Stimulated activated effector memory CD8-positive, alpha-beta T cell treated with anti-CD3 and anti-CD28 coated beads, Interleukin-12 subunit alpha, Interleukin-12 subunit beta, amount 100 ng/mL, for 72 hours (primary cell): Measurements from ENCODE around the gene WWOX.

Experiments used
- ATAC-seq: fragments of 150-1000 bp; cut with Tn5 transposase; 2 replicates; pipeline ENCODE4 v1.10.0; 2021
- DNase-seq, 2 donors: peaks; one replicate each; pipeline ENCODE4 v3.0.0; 2021 to 2022; ENCODE audit warnings: low spot score in 2 of 2
- H3K27ac Mint-ChIP-seq: one replicate; pipeline ENCODE4 v1.8.0; 2022; ENCODE audit warnings: mild to moderate bottlenecking, mixed read lengths
- H3K36me3 Mint-ChIP-seq: one replicate; pipeline ENCODE4 v1.8.0; 2022; ENCODE audit warnings: mild to moderate bottlenecking, mixed read lengths
- H3K4me1 Mint-ChIP-seq: one replicate; pipeline ENCODE4 v1.8.0; 2022; ENCODE audit warnings: mixed read lengths
- H3K4me3 Mint-ChIP-seq: one replicate; pipeline ENCODE4 v1.8.0; 2022; ENCODE audit warnings: mild to moderate bottlenecking, mixed read lengths
- H3K9me3 Mint-ChIP-seq: one replicate; pipeline ENCODE4 v1.8.0; 2022; ENCODE audit warnings: mixed read lengths

Gene WWOX

DNA sequence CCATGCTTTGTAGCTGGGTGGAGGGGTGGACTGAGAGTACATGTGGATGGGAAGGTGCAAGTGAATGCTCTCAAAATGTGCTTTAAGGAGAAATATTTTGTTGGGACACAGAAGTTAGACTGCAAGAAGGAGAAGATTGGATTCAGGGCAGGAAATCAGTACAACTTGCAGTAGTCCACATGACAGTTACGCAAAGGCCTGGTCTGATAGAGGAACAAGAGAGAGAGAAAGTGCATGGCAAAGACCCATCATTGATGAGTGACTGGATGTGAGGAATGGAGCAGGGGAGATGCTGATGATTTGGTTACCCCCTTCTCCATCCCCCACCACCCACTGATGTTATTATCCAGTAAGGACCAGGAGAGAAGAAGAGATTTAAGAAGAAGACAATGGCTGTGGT lies 1028.3 kb downstream of the WWOX start:
- no peaks in the 10 kb centered on the region for H3K4me1 Mint-ChIP-seq
- H3K4me3 Mint-ChIP-seq: no peak overlapping the region
- no peak overlapping the region for H3K27ac Mint-ChIP-seq
- no peak for DNase-seq
- H3K36me3 Mint-ChIP-seq: no peaks in the 10 kb centered on the region
- no peak for ATAC-seq
- no peaks in the 10 kb centered on the region for H3K9me3 Mint-ChIP-seq

DNA sequence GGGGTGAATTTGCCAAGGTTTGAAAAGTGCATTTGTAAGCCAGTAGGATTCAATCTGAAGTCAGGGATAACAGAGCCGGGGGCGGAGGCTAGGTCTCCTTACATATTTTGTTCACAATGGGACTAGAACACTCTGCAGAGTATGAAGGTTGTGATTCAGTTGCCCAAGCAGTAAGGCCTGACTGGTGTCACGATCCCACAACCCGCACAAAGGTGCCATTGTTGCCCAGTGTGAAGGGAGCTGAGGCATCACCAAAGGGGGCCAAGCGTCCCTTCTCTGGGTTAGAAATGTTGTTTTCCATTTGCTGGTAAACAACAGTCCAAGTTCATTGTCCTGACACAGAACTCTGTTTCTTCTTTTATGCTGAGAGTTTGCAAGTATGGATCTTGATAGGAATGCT lies 1029.3 kb downstream of the WWOX start:
- no peaks in the 10 kb centered on the region for H3K9me3 Mint-ChIP-seq
- no peak overlapping the region for H3K4me3 Mint-ChIP-seq
- no peak overlapping the region for H3K27ac Mint-ChIP-seq
- ATAC-seq (no peak), DNase-seq (no peak)
- H3K36me3 Mint-ChIP-seq: no peaks in the 10 kb centered on the region
- no peaks in the 10 kb centered on the region for H3K4me1 Mint-ChIP-seq

DNA sequence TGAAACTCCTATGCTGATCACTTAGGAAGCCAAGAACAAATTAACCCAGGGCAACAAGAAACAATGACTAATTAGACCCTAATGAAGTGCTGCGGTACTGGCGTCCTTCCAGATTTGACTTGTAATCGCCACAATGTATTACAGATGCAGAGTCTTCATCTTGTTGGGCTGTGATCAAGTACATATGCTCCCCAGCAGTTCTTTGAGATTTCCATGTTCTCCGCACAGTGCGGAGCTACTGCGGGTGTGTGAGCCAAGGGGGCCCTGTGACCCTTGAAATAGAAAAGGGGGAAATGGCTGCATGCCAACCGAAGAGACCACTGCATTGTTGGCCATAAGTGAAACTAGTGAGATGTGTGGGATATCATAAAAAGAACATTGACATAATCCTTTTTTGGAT lies 1031.2 kb downstream of the WWOX start:
- DNase-seq (no peak), ATAC-seq (no peak)
- Mint-ChIP-seq H3K4me3 (no peak overlapping the region), H3K4me1 (no peaks in the 10 kb centered on the region), H3K9me3 (no peaks in the 10 kb centered on the region), H3K27ac (no peak overlapping the region), H3K36me3 (no peaks in the 10 kb centered on the region)

DNA sequence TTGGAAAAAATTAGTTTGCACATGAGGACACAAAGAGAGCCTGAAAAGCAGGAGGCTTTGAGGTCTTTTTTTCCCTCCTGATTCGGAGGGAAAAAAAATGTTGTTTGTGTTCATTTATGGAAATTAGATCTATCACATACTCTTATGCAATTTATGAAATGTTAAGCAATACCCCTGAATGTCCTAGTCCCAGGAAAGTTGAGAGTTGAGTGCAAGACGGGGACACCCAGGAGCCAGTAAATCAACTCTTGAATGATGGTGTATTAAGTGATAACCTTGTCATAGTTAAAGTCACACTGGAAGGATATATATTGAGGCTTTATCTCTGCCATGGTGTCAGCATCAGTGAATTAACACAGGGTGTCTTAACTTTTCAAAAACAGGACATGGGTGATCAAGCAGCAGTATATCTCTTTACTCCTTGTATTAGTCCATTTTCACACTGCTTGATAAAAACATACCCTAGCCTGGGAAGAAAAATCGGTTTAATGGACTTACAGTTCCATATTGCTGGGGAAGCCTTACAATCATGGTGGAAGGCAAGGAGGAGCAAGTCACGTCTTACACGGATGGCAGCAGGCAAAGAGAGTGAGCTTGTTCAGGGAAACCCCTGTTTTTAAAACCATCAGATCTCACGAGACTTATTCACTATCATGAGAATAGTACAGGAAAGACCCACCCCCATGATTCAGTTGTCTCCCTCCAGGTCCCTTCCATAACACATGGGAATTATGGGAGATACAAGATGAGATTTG lies 1032.0 kb downstream of the WWOX start:
- Mint-ChIP-seq H3K9me3 (no peaks in the 10 kb centered on the region), H3K27ac (no peak overlapping the region), H3K4me1 (no peaks in the 10 kb centered on the region), H3K36me3 (no peaks in the 10 kb centered on the region), H3K4me3 (no peak overlapping the region)
- no peak for ATAC-seq
- DNase-seq: no peak

DNA sequence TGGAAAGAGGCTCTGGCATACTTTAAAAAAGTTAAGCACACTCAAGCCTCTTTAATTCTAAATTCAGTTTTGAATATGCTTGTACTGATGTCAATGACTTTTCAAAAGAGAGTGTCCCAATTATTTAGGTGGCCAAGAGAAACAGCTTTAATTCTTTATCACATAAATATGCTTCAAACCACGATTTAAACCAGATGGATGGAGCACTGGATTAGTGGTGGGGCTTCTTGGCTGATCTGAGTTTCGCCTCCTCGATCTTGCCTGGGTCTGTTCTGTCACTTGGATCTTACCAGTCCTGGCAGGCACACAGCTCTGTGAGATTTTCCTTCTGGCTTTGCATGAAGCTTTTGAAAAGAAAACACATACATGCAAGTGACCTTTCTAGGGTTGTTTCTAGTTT lies 1033.2 kb downstream of the WWOX start:
- H3K9me3 Mint-ChIP-seq: no peaks in the 10 kb centered on the region
- no peak for DNase-seq
- H3K36me3 Mint-ChIP-seq: no peaks in the 10 kb centered on the region
- no peak overlapping the region for H3K27ac Mint-ChIP-seq
- no peak overlapping the region for H3K4me3 Mint-ChIP-seq
- H3K4me1 Mint-ChIP-seq: no peaks in the 10 kb centered on the region
- ATAC-seq: no peak

DNA sequence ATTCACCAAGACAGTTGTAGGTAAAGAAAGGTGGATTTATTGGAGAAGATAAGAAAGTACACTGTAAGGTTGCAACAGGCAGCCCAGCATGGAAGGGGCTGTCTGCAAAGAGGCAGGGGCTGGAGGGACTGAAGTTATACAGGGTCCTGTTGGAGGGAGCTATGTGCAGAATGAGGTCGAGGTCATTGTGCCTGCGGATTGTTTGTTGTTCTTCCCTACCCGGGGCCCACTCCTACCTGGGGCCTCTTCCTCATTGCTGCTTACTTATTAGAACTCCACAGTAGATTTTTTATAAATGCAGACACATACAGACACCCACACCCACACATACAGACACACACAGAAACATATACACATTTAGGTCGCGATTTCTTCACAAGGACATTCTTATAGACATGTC lies 1034.8 kb downstream of the WWOX start:
- DNase-seq: no peak
- no peaks in the 10 kb centered on the region for H3K36me3 Mint-ChIP-seq
- no peak for ATAC-seq
- H3K4me1 Mint-ChIP-seq: no peaks in the 10 kb centered on the region
- H3K9me3 Mint-ChIP-seq: no peaks in the 10 kb centered on the region
- no peak overlapping the region for H3K27ac Mint-ChIP-seq
- H3K4me3 Mint-ChIP-seq: no peak overlapping the region

DNA sequence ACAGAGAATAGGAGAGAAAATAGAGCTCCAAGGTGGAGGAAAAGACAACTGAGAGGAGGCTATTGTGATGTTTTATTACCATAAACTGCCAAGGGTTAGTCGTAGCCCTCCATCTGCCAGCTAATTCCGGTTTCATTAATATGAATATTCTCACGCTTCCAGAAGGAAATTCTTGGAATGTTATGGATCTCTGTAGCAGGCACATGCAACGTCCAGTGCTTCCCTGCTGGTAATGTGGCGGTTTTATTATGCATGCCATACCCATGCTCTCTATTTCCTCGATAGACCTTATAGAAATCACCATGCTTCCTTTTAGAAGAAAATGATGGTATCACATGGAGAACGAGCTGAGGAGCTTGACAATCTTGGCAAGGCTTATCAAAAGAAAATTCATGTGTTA lies 1037.5 kb downstream of the WWOX start:
- no peaks in the 10 kb centered on the region for H3K4me1 Mint-ChIP-seq
- no peaks in the 10 kb centered on the region for H3K9me3 Mint-ChIP-seq
- H3K36me3 Mint-ChIP-seq: no peaks in the 10 kb centered on the region
- H3K27ac Mint-ChIP-seq: no peak overlapping the region
- DNase-seq (no peak), ATAC-seq (no peak)
- H3K4me3 Mint-ChIP-seq: no peak overlapping the region

DNA sequence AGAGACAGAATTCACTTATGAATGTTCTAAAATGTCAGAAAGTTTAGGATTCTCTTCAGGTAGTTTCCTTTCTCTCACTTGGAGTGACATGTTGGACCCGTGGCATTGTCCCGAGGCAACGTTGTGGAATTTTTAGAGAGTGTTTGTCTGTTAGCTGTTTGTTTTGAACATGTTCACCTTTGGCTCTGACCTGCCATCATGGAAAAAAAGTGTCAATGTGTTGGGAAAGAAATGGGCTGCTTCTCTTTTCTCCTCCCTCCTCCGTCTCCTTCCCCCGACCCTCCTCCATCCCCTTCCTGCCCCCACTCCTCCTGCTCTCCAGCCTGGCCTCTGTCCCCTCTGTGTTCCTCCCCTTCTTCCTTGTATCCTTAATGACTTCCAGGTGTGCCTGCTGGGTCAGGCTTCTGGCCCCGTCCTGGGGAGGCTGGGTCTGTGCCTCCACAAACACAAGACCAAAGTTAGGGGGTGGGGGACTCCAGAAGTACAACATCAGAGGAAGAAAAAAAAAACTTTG lies 1038.0 kb downstream of the WWOX start:
- ATAC-seq (no peak), DNase-seq (no peak)
- no peak overlapping the region for H3K27ac Mint-ChIP-seq
- no peak overlapping the region for H3K4me3 Mint-ChIP-seq
- no peaks in the 10 kb centered on the region for H3K4me1 Mint-ChIP-seq
- no peaks in the 10 kb centered on the region for H3K36me3 Mint-ChIP-seq
- H3K9me3 Mint-ChIP-seq: no peaks in the 10 kb centered on the region

DNA sequence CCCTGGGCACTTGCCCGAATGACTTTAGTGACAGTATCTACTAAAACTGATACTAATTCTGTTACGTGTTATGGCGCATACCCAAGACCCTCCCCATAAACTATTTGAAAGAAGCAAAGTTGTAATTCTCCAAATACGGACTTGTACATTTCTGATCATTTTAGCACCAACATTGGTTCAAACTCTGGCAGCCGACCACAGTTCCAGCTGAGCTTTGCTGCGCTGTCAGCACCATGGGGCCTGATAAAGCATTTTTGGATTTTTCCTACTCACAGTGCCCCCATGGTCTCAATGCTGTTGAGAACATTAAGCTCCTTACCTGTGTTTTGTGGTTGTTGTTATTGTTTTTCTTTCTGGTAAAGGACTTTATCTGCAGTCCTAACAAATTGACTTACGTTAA lies 1040.3 kb downstream of the WWOX start:
- H3K27ac Mint-ChIP-seq: no peak overlapping the region

DNA sequence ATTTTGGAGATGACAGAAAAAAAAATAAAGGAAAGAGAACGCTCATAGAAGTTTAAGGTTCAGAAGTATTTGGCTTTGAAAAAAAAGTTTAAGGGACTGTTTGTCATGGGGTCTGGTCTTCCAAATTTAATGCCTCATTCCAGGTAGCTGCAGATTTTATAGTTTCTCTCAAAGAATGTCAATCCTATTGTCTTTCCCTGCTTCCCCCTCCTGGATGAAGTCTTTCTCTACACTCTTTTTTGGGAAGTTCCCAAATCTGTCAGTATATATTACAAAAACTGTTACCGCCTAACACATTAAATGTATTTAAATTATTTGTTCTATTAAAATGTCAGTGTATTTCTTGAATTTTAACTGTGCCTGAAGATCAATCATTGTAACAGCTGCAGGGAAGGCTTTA lies 1043.6 kb downstream of the WWOX start:
- no peaks in the 10 kb centered on the region for H3K9me3 Mint-ChIP-seq
- no peak overlapping the region for H3K4me3 Mint-ChIP-seq
- ATAC-seq (no peak), DNase-seq (no peak)
- no peaks in the 10 kb centered on the region for H3K36me3 Mint-ChIP-seq
- no peak overlapping the region for H3K27ac Mint-ChIP-seq
- no peaks in the 10 kb centered on the region for H3K4me1 Mint-ChIP-seq

More for the DNA sequence above, 1040.3 kb downstream of the WWOX start:
- H3K9me3 Mint-ChIP-seq: no peaks in the 10 kb centered on the region
- no peaks in the 10 kb centered on the region for H3K4me1 Mint-ChIP-seq
- DNase-seq (no peak), ATAC-seq (no peak)
- H3K36me3 Mint-ChIP-seq: no peaks in the 10 kb centered on the region
- H3K4me3 Mint-ChIP-seq: no peak overlapping the region

DNA sequence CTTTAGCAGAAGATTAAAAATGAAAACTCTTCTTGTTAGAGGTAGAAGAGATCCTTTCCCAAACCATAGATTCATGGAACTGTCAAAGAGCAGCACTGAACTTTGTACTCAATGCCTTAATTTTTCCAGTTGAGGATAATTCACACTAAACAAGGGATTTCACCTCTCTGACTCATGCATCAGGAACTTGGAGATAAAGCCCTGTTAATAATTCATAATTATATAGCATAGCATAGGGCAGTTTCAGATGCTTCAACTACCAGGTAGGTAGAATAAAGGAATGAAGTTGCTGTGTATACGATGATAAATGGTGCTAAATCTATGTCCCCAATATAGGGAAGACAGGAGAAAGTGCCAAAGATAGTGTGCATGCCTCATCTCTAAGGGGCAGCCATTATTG lies 1050.7 kb downstream of the WWOX start:
- ATAC-seq (no peak), DNase-seq (no peak)
- H3K4me3 Mint-ChIP-seq: no peak overlapping the region
- peaks cover 17% of the 10 kb centered on the region for H3K4me1 Mint-ChIP-seq
- H3K27ac Mint-ChIP-seq: no peak overlapping the region
- H3K36me3 Mint-ChIP-seq: no peaks in the 10 kb centered on the region
- no peaks in the 10 kb centered on the region for H3K9me3 Mint-ChIP-seq

DNA sequence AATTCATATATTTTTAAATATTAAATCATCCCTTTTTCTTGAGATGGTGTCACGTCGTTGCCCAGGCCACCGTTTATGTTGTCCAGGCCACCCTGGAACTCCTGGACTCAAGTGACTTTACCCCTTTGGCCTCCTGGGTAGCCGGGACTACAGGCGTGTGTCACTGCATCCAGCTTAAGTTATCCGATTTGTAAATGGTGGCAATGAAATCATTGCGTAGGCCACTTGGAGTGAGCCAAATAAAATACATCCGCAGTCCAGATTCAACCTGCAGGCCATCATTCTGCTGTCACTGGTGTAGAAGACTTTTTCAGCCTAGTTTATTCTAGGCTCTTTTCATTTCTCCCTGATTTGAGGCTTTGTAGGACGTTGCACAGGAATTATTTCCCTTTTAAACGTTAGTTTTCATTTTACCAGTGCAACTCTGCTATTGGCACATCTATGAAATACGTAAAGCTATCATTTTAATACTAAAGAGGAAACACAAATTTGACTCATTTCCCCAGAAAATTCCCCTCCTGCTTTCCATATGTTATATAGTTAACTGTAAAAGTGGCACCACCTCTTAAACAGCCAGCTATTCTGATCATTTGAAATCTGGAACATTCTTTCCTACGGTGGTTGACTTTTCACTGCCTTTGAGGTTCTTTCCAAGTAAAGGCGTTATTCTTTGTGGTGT lies 1051.3 kb downstream of the WWOX start:
- Mint-ChIP-seq H3K4me3 (no peak overlapping the region), H3K9me3 (no peaks in the 10 kb centered on the region), H3K27ac (peak overlapping the region; percentile 20), H3K4me1 (peaks cover 22% of the 10 kb centered on the region), H3K36me3 (no peaks in the 10 kb centered on the region)
- ATAC-seq: peak; percentile 28
- no peak for DNase-seq

DNA sequence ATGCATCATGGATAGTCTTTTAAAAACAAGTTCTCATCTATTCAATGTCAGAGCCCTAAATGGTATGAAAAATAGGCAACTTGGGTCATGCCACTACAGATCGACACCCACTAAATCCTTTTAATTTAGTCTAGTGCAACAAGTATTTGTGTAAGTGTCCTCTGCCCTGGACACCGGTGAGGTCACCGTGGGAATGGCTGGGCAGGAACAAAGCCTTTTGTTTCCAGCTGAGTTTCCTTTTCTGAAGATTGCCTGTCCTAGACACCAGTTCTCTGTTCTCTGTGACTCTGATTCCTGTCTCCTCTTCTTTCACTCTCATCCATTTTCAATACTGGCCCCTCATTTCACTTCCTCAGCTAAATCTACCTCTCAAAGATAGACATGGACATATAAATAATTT lies 1054.6 kb downstream of the WWOX start:
- peak overlapping the region; percentile 23 for H3K27ac Mint-ChIP-seq
- peaks cover 44% of the 10 kb centered on the region for H3K4me1 Mint-ChIP-seq
- H3K9me3 Mint-ChIP-seq: no peaks in the 10 kb centered on the region
- no peak for ATAC-seq
- H3K36me3 Mint-ChIP-seq: no peaks in the 10 kb centered on the region
- no peak for DNase-seq
- H3K4me3 Mint-ChIP-seq: no peak overlapping the region

DNA sequence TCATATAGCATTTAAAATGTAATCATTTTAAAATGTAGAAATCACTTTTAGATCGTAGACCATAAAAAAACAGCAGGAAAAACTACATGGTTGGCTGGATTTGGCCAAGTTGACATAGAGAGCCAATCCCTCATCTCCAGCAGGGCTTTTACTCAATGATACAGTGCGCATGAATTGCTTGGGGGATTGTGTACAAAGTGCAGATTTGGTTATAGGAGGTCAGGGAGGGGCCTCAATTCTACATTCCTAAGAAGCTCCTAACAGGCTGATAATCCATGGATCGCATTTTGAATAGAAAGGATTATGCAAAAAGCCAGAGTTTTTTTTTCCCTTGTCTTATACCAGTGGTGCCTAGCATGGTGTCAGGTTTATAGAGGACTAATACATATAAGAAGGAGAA lies 1056.0 kb downstream of the WWOX start:
- H3K4me1 Mint-ChIP-seq: peaks cover 44% of the 10 kb centered on the region
- no peaks in the 10 kb centered on the region for H3K36me3 Mint-ChIP-seq
- H3K9me3 Mint-ChIP-seq: no peaks in the 10 kb centered on the region
- H3K4me3 Mint-ChIP-seq: no peak overlapping the region
- ATAC-seq (no peak), DNase-seq (no peak)
- no peak overlapping the region for H3K27ac Mint-ChIP-seq

DNA sequence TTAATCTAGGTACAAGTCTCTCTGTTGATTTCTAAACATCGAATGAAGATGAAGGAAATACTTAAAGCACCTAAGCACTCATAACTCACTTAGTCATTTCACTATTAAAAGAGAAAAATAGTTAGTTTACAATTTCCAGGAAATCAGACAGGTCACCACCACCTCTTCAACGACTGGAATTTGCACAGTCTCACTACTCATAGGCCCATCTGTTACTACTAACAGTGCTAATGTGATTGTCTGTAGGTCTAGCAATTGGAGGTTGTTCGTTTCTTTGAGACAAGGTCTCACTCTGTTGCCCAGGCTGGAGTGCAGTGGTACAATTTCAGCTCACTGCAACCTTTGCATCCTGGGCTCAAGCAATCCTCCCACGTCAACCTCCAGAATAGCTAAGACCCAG lies 1056.5 kb downstream of the WWOX start:
- H3K4me1 Mint-ChIP-seq: peaks cover 40% of the 10 kb centered on the region
- DNase-seq: no peak
- no peaks in the 10 kb centered on the region for H3K36me3 Mint-ChIP-seq
- ATAC-seq: peak; percentile 94
- H3K27ac Mint-ChIP-seq: peak overlapping the region; percentile 15
- no peak overlapping the region for H3K4me3 Mint-ChIP-seq
- no peaks in the 10 kb centered on the region for H3K9me3 Mint-ChIP-seq

DNA sequence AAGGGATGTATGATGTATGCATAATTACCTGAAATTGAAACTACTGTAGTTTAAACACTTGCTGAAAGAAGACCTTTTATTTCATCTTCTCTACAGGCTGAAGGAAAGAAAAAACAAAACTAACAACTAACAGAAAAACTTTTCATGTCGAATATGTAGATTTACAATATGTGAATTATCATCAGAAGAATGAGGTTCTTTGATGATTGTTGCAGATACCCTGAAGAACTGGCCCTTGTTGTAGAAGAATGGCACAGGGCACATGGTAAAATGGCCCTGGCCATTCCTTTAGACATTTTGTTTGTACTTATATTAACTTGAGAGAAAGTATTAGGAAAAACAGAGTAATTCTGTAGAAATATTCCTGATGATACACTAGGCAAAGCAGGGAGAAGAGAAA lies 1057.3 kb downstream of the WWOX start:
- Mint-ChIP-seq H3K27ac (peak overlapping the region; percentile 15), H3K36me3 (no peaks in the 10 kb centered on the region), H3K9me3 (no peaks in the 10 kb centered on the region), H3K4me3 (no peak overlapping the region), H3K4me1 (peaks cover 31% of the 10 kb centered on the region)
- no peak for DNase-seq
- no peak for ATAC-seq
